HL-60/S4 treated with phorbol 12-myristate 13-acetate at 8.2 ng/mL for 4 days and 3 days (cell line): ENCODE data around the gene CD300C.
"Not testable (repeated sequence)": the region's sequence is repeated elsewhere in the genome, so short reads cannot be mapped to it uniquely, and the experiment has no call there.

Experiments used
- in situ Hi-C: fragments of 300-500 bp; cut with MboI; formaldehyde crosslinking; loops from 2 replicates; pipeline ENCODE4 v1.15.0; 2022; ENCODE audit warnings: low sequenced_read_pairs

CD300C gene

GRCh38 chr17:74545843-74546230, at the start of gene CD300C:
Gene CD300C, minus strand, starts transcription at chr17:74546115. Its CDS starts 333 bp downstream, at chr17:74545782.
- in situ Hi-C loops: no loop called here

- in situ Hi-C loops: no loop called here
Observed at GRCh38 chr17:74595037-74595750, 49.3 kb upstream of the CD300C start.

- in situ Hi-C loops: no loop called here
Observed at GRCh38 chr17:74592087-74592990, 46.4 kb upstream of the CD300C start, which contains the start of gene CD300LD. Gene CD300LD, minus strand, starts transcription at chr17:74592283. Its CDS starts 81 bp downstream, at chr17:74592202.

GRCh38 chr17:74591503-74591902, 45.6 kb upstream of the CD300C start:
- in situ Hi-C loops: no loop called here

- in situ Hi-C loops: no loop called here
Observed at GRCh38 chr17:74585711-74586110, 39.8 kb upstream of the CD300C start.

GRCh38 chr17:74584292-74585060, 38.6 kb upstream of the CD300C start:
- in situ Hi-C loops: no loop called here

GRCh38 chr17:74582633-74583032, 36.7 kb upstream of the CD300C start:
- in situ Hi-C loops: no loop called here

GRCh38 chr17:74579900-74580299, 34.0 kb upstream of the CD300C start:
- in situ Hi-C loops: no loop called here

GRCh38 chr17:74578979-74579378, 33.1 kb upstream of the CD300C start:
- in situ Hi-C loops: no loop called here

GRCh38 chr17:74574489-74575142, 28.7 kb upstream of the CD300C start:
- in situ Hi-C loops: no loop called here

GRCh38 chr17:74573635-74574034, 27.7 kb upstream of the CD300C start:
- in situ Hi-C loops: not testable (repeated sequence)

- in situ Hi-C loops: no loop called here
Observed at GRCh38 chr17:74573169-74573568, 27.3 kb upstream of the CD300C start.

- in situ Hi-C loops: no loop called here
Observed at GRCh38 chr17:74571621-74572270, 25.8 kb upstream of the CD300C start.

- in situ Hi-C loops: no loop called here
Observed at GRCh38 chr17:74569020-74570003, 23.4 kb upstream of the CD300C start.

- in situ Hi-C loops: no loop called here
Observed at GRCh38 chr17:74568106-74568873, 22.4 kb upstream of the CD300C start.

- in situ Hi-C loops: no loop called here
Observed at GRCh38 chr17:74567397-74567796, 21.5 kb upstream of the CD300C start, which contains the start of gene CD300H. Gene CD300H, minus strand, starts transcription at chr17:74567509.

- in situ Hi-C loops: no loop called here
Observed at GRCh38 chr17:74566132-74566753, 20.3 kb upstream of the CD300C start.

GRCh38 chr17:74565126-74565525, 19.2 kb upstream of the CD300C start:
- in situ Hi-C loops: no loop called here
